Endothelial cell of umbilical vein (primary cell): Measurements from ENCODE around the gene RPL35. TPM values are rescaled to one million over a fixed set of nuclear protein-coding genes. Genes with fewer than 3 reads are reported as not detected.

Experiments used
- BruUV-seq: library from RNA; stranded (reverse); fragments of 400-500 nt; replicated peaks from 2 replicates; lab custom pipeline; 2021; lab: Mats Ljungman, UMichigan
- CTCF ChIA-PET: fragments of 300-600, 350-600 bp; sonication (Branson Sonifier 250); formaldehyde crosslinking; loops from one replicate; lab custom pipeline; 2021; ENCODE audit warnings: antibody characterized with exemption, inconsistent platforms; lab: Charles Lee
- POLR2A ChIA-PET: fragments of 300-600, 350-600 bp; sonication (Branson Sonifier 250); formaldehyde crosslinking; loops from one replicate; lab custom pipeline; 2021; ENCODE audit warnings: antibody characterized with exemption, inconsistent platforms; lab: Charles Lee
- DNase-seq: peaks from one replicate; pipeline ENCODE4 v3.0.0-alpha.2; 2011; ENCODE audit warnings: low read depth, low spot score
- FAIRE-seq: peaks from 2 replicates; lab custom pipeline; 2011; peaks lifted over from hg19 to GRCh38; lab: Jason Lieb, UNC
- H2AFZ ChIP-seq: 2 replicates; pipeline ENCODE4 v1.6.0; 2012; ENCODE audit warnings: low read depth, low read length, control low read depth, inconsistent platforms
- H3K27ac ChIP-seq: 2 replicates; pipeline ENCODE4 v1.5.1; 2011; ENCODE audit warnings: low read depth, mild to moderate bottlenecking, control low read depth, low read length, moderate library complexity; ENCODE audit not compliant: insufficient read depth
- H3K27me3 ChIP-seq, 2 experiments: 2 replicates each; pipeline versions ENCODE4 v1.6.0 to v1.6.1; 2011; ENCODE audit warnings: low read length in 2 of 2, mixed read lengths in 1 of 2; ENCODE audit not compliant: control insufficient read depth in 2 of 2, insufficient read depth in 2 of 2
- H3K36me3 ChIP-seq, 2 experiments: 2 replicates in 1 of 2; 3 replicates in 1 of 2; pipeline ENCODE4 v1.5.1; 2011; ENCODE audit warnings: low read length in 2 of 2, mild to moderate bottlenecking in 1 of 2, moderate library complexity in 1 of 2; ENCODE audit not compliant: control insufficient read depth in 2 of 2, insufficient read depth in 2 of 2; ENCODE audit errors: extremely low read depth in 1 of 2
- H3K4me1 ChIP-seq: 3 replicates; pipeline ENCODE4 v1.5.1; 2011; ENCODE audit warnings: mild to moderate bottlenecking, low read length; ENCODE audit not compliant: control insufficient read depth, insufficient read depth; ENCODE audit errors: extremely low read depth
- H3K4me2 ChIP-seq: 2 replicates; pipeline ENCODE4 v1.6.1; 2011; ENCODE audit warnings: low read length, control low read depth, mixed read lengths; ENCODE audit not compliant: insufficient read depth
- H3K4me3 ChIP-seq, 3 experiments: fragments of 200-600 bp in 1 of 3; sonication (generic), shearing (Covaris generic) in 1 of 3; replicated peaks in 1 of 3; 2 replicates each; pipeline ENCODE4 v1.5.1; 2011 to 2016; ENCODE audit warnings: control low read depth in 3 of 3, low read length in 3 of 3, mild to moderate bottlenecking in 2 of 3, inconsistent platforms in 1 of 3, low read depth in 1 of 3, moderate library complexity in 1 of 3; ENCODE audit not compliant: insufficient read depth in 1 of 3
- H3K79me2 ChIP-seq: 2 replicates; pipeline ENCODE4 v1.6.0; 2012; ENCODE audit warnings: low read length, inconsistent platforms; ENCODE audit not compliant: control insufficient read depth, insufficient read depth
- H3K9ac ChIP-seq: replicated peaks from 2 replicates; pipeline ENCODE3; 2011; ENCODE audit warnings: low read length, control low read depth; ENCODE audit not compliant: insufficient read depth; ENCODE audit errors: extremely low read depth
- H3K9me1 ChIP-seq: replicated peaks from 3 replicates; pipeline ENCODE4 v1.6.0; 2011; ENCODE audit warnings: mild to moderate bottlenecking, low read length; ENCODE audit not compliant: control insufficient read depth, insufficient read depth; ENCODE audit errors: extremely low read depth
- H3K9me3 ChIP-seq: replicated peaks from 2 replicates; pipeline ENCODE4 v1.5.1; 2012; ENCODE audit warnings: low read length, inconsistent platforms; ENCODE audit not compliant: control insufficient read depth, insufficient read depth
- H4K20me1 ChIP-seq: replicated peaks from 2 replicates; pipeline ENCODE3; 2011; ENCODE audit warnings: mild to moderate bottlenecking, low read length; ENCODE audit not compliant: control insufficient read depth, insufficient read depth; ENCODE audit errors: extremely low read depth
- POLR2A ChIP-seq: IDR thresholded peaks from 2 replicates; pipeline ENCODE4 v1.6.1; 2012; ENCODE audit warnings: low read depth, mild to moderate bottlenecking, control low read depth, low read length
- POLR2AphosphoS5 ChIP-seq: IDR thresholded peaks from 2 replicates; pipeline ENCODE4 v1.6.1; 2012; ENCODE audit warnings: low read depth, mild to moderate bottlenecking, control low read depth, low read length, moderate library complexity; ENCODE audit not compliant: insufficient read depth
- dilution Hi-C: fragments of 300-500 bp; cut with MboI; formaldehyde crosslinking; loops from one replicate; pipeline ENCODE4 v1.15.0; 2019; ENCODE audit warnings: low sequenced_read_pairs; ENCODE audit not compliant: extremely low pct_ligation_motif_present
- intact Hi-C: fragments of 100-400 bp; cut with micrococcal nuclease; formaldehyde crosslinking; loops from one replicate; pipeline ENCODE4 v1.10.0; 2022
- polyA plus RNA-seq, 4 experiments: library from polyadenylated mRNA; depleted of rRNA in 3 of 4; stranded (reverse) in 3 of 4; unstranded in 1 of 4; fragments of >200 nt; gene quantifications; 2 replicates each; pipeline versions ENCODE4 v1.2.1 to v1.2.3, GENCODE V29; 2011 to 2012; ENCODE audit warnings: missing spikeins in 1 of 4
- total RNA-seq: library from RNA; stranded (reverse); gene quantifications from 2 replicates; pipeline ENCODE4 v1.2.3, GENCODE V29; 2021
- TF ChIP-seq, protein P1 (sequence below): IDR thresholded peaks from 2 replicates; pipeline ENCODE4 v1.6.1; 2011; ENCODE audit not compliant: insufficient read depth, insufficient read length

The RPL35 gene
- total and polyA plus RNA-seq, 2 donors (not counting 3 experiments of a cell fraction or from before 2014, with no cell fraction given) = 1,230 to 2,206 TPM

DNA sequence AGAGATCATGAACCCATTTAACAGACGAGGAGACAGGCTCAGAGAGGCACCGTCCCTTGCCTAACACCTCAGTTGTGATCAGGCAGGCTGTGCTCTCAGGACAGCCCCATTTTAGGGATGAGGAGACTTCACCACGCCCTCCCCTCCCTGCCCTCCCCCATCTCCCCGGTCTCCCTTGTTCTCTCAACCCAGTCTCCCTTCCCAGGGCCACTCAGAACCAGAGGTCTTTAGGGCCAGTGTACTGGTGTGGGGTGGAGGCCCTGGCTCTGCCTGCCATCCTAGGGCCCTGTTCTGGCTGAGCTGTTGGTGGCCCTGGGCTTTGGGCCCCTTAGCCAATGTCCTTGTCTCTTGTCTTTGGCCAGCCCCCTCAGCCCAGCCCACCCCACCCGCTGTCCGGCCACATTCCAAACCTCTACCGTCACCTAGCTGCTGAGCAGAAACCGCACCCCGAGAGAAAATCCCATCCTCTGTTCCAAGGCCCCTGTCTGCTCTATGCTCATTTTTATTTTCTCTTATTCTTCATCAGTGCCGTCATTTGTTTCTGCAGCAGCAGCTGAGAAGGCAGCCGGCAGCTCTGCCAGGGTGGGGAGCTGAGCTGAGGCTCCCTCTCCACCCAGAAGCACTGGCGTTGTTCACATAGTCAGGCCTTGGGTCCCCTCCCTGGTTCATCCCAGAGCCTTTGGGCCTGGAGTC is 50.9 kb downstream of the RPL35 start:
- POLR2A ChIA-PET = no interaction called here
- FAIRE-seq = no peak
- H3K4me1 ChIP-seq = no peaks in the 10 kb centered on the region
- dilution Hi-C loops (no loop called here), intact Hi-C loops (no loop called here)
- no peaks in the 10 kb centered on the region for H3K9me1 ChIP-seq
- CTCF ChIA-PET = interaction anchor here (0.6 kb wide), 1 partner anchor 18 kb away, joined by 3 read pairs; no protein-coding TSS in a partner anchor
- no peak for TF ChIP-seq POLR2A
- TF ChIP-seq, protein P1, sequence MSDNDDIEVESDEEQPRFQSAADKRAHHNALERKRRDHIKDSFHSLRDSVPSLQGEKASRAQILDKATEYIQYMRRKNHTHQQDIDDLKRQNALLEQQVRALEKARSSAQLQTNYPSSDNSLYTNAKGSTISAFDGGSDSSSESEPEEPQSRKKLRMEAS = no peak
- TF ChIP-seq POLR2AphosphoS5 = no peak
- no peaks in the 10 kb centered on the region for H3K79me2 ChIP-seq
- no peak overlapping the region for H3K4me2 ChIP-seq
- H3K4me3 ChIP-seq = no peak overlapping the region
- no peak overlapping the region for H3K27ac ChIP-seq
- no peaks in the 10 kb centered on the region for H3K9me3 ChIP-seq
- no peaks in the 10 kb centered on the region for H3K36me3 ChIP-seq
- no peaks in the 10 kb centered on the region for H3K27me3 ChIP-seq
- no peak for DNase-seq
- H4K20me1 ChIP-seq = no peaks in the 10 kb centered on the region
- H3K9ac ChIP-seq = no peak overlapping the region
- no peak overlapping the region for H2AFZ ChIP-seq
- BruUV-seq = no TSS peak

DNA sequence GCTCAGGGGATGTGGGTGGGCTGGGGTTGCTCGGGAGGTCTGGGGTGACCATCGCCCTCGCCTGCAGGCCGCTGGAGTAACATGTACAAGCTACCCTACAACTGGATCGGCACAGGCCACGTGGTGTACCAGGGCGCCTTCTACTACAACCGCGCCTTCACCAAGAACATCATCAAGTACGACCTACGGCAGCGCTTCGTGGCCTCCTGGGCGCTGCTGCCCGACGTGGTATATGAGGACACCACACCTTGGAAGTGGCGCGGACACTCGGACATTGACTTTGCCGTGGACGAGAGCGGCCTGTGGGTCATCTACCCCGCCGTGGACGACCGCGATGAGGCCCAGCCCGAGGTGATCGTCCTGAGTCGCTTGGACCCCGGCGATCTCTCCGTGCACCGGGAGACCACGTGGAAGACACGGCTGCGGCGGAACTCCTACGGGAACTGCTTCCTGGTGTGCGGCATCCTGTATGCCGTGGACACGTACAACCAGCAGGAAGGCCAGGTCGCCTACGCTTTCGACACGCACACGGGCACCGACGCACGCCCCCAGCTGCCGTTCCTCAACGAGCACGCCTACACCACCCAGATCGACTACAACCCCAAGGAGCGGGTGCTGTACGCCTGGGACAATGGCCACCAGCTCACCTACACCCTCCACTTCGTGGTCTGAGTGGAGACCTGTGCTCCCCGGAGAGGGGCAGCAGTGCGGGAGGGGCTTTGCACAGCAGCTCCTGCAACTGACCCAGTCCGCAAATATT is 51.8 kb downstream of the RPL35 start:
- Histone ChIP-seq H3K27ac (no peak overlapping the region), H3K9ac (no peak overlapping the region), H3K4me2 (no peak overlapping the region), H3K4me3 (no peak overlapping the region), H3K4me1 (no peaks in the 10 kb centered on the region), H3K79me2 (no peaks in the 10 kb centered on the region), H3K9me3 (no peaks in the 10 kb centered on the region), H3K27me3 (no peaks in the 10 kb centered on the region), H3K9me1 (no peaks in the 10 kb centered on the region), H2AFZ (no peak overlapping the region), H3K36me3 (no peaks in the 10 kb centered on the region), H4K20me1 (no peaks in the 10 kb centered on the region)
- FAIRE-seq = no peak
- CTCF ChIA-PET = no interaction called here
- BruUV-seq = no TSS peak
- no peak for DNase-seq
- POLR2A ChIA-PET = no interaction called here
- intact Hi-C loops (no loop called here), dilution Hi-C loops (no loop called here)
- TF ChIP-seq, protein P1 = no peak
